ENCODE data around the gene IQCB1. TPM values are rescaled to one million over a fixed set of nuclear protein-coding genes. Genes with fewer than 3 reads are reported as not detected.

IQCB1 gene
- total RNA-seq, 5 donors from 2014 or later (not counting 1 experiment from before 2014, with no cell fraction given), result 24.9 to 44.5 (median 25.9) TPM

GRCh38 chr3:121819236-121819635 lies 15.6 kb downstream of the IQCB1 start:
- H3K36me3 ChIP-seq (ENCODE audit: control insufficient read depth in 2 of 2, extremely low read depth in 1 of 2, insufficient read depth in 1 of 2, low read length in 1 of 2), result peaks cover 0 to 35% of the 10 kb centered on the region in 2 donors
- Mint-ChIP-seq H3K9me3 (peaks cover 6 to 16% (median 9%) of the 10 kb centered on the region in 3 donors), H3K27ac (no peak overlapping the region), H3K36me3 (peaks cover 84% of the 10 kb centered on the region), H3K4me1 (peaks cover 52 to 67% (median 63%) of the 10 kb centered on the region in 3 donors), H3K27me3 (no peaks in the 10 kb centered on the region), H3K4me3 (no peak overlapping the region)
- H3K27ac ChIP-seq (ENCODE audit: low read length), result no peak overlapping the region
- H3K4me3 ChIP-seq (ENCODE audit: control insufficient read depth in 1 of 2, extremely low read depth in 1 of 2, low read length in 1 of 2), result no peak overlapping the region
- DNase-seq, result no peak
- no peaks in the 10 kb centered on the region for H3K27me3 ChIP-seq (replicated peaks in 1 of 2; ENCODE audit: control insufficient read depth in 2 of 2, extremely low read depth in 1 of 2, insufficient read depth in 2 of 2, low read length in 1 of 2)
- H3K4me1 ChIP-seq (ENCODE audit: control insufficient read depth in 1 of 2, extremely low read depth in 1 of 2, insufficient read depth in 2 of 2, low read length in 2 of 2), result peaks cover 0 to 3% of the 10 kb centered on the region in 2 experiments
- whole genome bisulfite sequencing (ENCODE audit: insufficient coverage), result 83% methylated on average over 1 of the region's 3 CpGs
- ChIA-PET CTCF (no interaction called here), POLR2A (no interaction called here)
- no peak for ATAC-seq (replicated peaks in 1 of 4)
- H3K9me3 ChIP-seq, result no peaks in the 10 kb centered on the region

GRCh38 chr3:121818578-121818977 lies 16.3 kb downstream of the IQCB1 start:
- Histone ChIP-seq H3K4me3 (ENCODE audit: control insufficient read depth in 1 of 2, extremely low read depth in 1 of 2, low read length in 1 of 2) (no peak overlapping the region), H3K36me3 (ENCODE audit: control insufficient read depth in 2 of 2, extremely low read depth in 1 of 2, insufficient read depth in 1 of 2, low read length in 1 of 2) (peaks cover 0 to 30% of the 10 kb centered on the region in 2 donors), H3K4me1 (ENCODE audit: control insufficient read depth in 1 of 2, extremely low read depth in 1 of 2, insufficient read depth in 2 of 2, low read length in 2 of 2) (peaks cover 0 to 3% of the 10 kb centered on the region in 2 experiments), H3K27ac (ENCODE audit: low read length) (no peak overlapping the region), H3K9me3 (no peaks in the 10 kb centered on the region), H3K27me3 (replicated peaks in 1 of 2; ENCODE audit: control insufficient read depth in 2 of 2, extremely low read depth in 1 of 2, insufficient read depth in 2 of 2, low read length in 1 of 2) (no peaks in the 10 kb centered on the region)
- H3K4me1 Mint-ChIP-seq, result peaks cover 58 to 74% (median 69%) of the 10 kb centered on the region in 3 donors
- 83% methylated on average over 1 of the region's 2 CpGs for WGBS (ENCODE audit: insufficient coverage)
- ChIA-PET POLR2A (interaction anchor here in 1 of 2 donors (1.2 kb wide), 1 partner anchor 11 kb away, joined by 3 read pairs; no protein-coding TSS in a partner anchor), CTCF (no interaction called here)
- no peaks in the 10 kb centered on the region for H3K27me3 Mint-ChIP-seq
- ATAC-seq (replicated peaks in 1 of 4) (no peak), DNase-seq (no peak)
- no peak overlapping the region for H3K27ac Mint-ChIP-seq
- no peak overlapping the region for H3K4me3 Mint-ChIP-seq
- peaks cover 84% of the 10 kb centered on the region for H3K36me3 Mint-ChIP-seq
- peaks cover 6 to 16% (median 9%) of the 10 kb centered on the region in 3 donors for H3K9me3 Mint-ChIP-seq

GRCh38 chr3:121817753-121818152 lies 17.1 kb downstream of the IQCB1 start:
- POLR2A ChIA-PET, result interaction anchor here in 1 of 2 donors (0.6 to 1.2 kb wide), 2 partner anchors 11 to 584 kb away, joined by 3 read pairs; no protein-coding TSS in a partner anchor
- no peak overlapping the region for H3K4me3 Mint-ChIP-seq
- CTCF ChIA-PET, result no interaction called here
- peaks cover 82% of the 10 kb centered on the region for H3K36me3 Mint-ChIP-seq
- Histone ChIP-seq H3K36me3 (ENCODE audit: control insufficient read depth in 2 of 2, extremely low read depth in 1 of 2, insufficient read depth in 1 of 2, low read length in 1 of 2) (peaks cover 0 to 28% of the 10 kb centered on the region in 2 donors), H3K4me3 (ENCODE audit: control insufficient read depth in 1 of 2, extremely low read depth in 1 of 2, low read length in 1 of 2) (no peak overlapping the region), H3K27me3 (replicated peaks in 1 of 2; ENCODE audit: control insufficient read depth in 2 of 2, extremely low read depth in 1 of 2, insufficient read depth in 2 of 2, low read length in 1 of 2) (no peaks in the 10 kb centered on the region), H3K9me3 (no peaks in the 10 kb centered on the region), H3K4me1 (ENCODE audit: control insufficient read depth in 1 of 2, extremely low read depth in 1 of 2, insufficient read depth in 2 of 2, low read length in 2 of 2) (peaks cover 0 to 3% of the 10 kb centered on the region in 2 experiments), H3K27ac (ENCODE audit: low read length) (no peak overlapping the region)
- peaks cover 0 to 9% (median 3%) of the 10 kb centered on the region in 3 donors for H3K9me3 Mint-ChIP-seq
- ATAC-seq (replicated peaks in 1 of 4) (no peak), DNase-seq (no peak)
- H3K4me1 Mint-ChIP-seq, result peaks cover 63 to 80% (median 73%) of the 10 kb centered on the region in 3 donors
- H3K27ac Mint-ChIP-seq, result no peak overlapping the region
- no peaks in the 10 kb centered on the region for H3K27me3 Mint-ChIP-seq

GRCh38 chr3:121809249-121809648 lies 25.6 kb downstream of the IQCB1 start:
- Mint-ChIP-seq H3K36me3 (peaks cover 73% of the 10 kb centered on the region), H3K4me3 (no peak overlapping the region), H3K27ac (no peak overlapping the region), H3K4me1 (peaks cover 14 to 29% (median 19%) of the 10 kb centered on the region in 3 donors), H3K9me3 (no peaks in the 10 kb centered on the region), H3K27me3 (no peaks in the 10 kb centered on the region)
- Histone ChIP-seq H3K9me3 (no peaks in the 10 kb centered on the region), H3K27ac (ENCODE audit: low read length) (no peak overlapping the region), H3K27me3 (replicated peaks in 1 of 2; ENCODE audit: control insufficient read depth in 2 of 2, extremely low read depth in 1 of 2, insufficient read depth in 2 of 2, low read length in 1 of 2) (no peaks in the 10 kb centered on the region), H3K4me3 (ENCODE audit: control insufficient read depth in 1 of 2, extremely low read depth in 1 of 2, low read length in 1 of 2) (no peak overlapping the region), H3K4me1 (ENCODE audit: control insufficient read depth in 1 of 2, extremely low read depth in 1 of 2, insufficient read depth in 2 of 2, low read length in 2 of 2) (no peaks in the 10 kb centered on the region), H3K36me3 (ENCODE audit: control insufficient read depth in 2 of 2, extremely low read depth in 1 of 2, insufficient read depth in 1 of 2, low read length in 1 of 2) (peaks cover 0 to 30% of the 10 kb centered on the region in 2 donors)
- ATAC-seq (replicated peaks in 1 of 4) (no peak), DNase-seq (no peak)
- WGBS (ENCODE audit: insufficient coverage), result no CpG with 5 or more reads among the region's 1 CpG
- POLR2A ChIA-PET, result interaction anchor here in 1 of 2 donors (0.5 to 1.4 kb wide), 2 partner anchors 64 to 71 kb away, joined by 3 read pairs; no protein-coding TSS in a partner anchor
- CTCF ChIA-PET, result interaction anchor here in 1 of 2 donors (0.6 kb wide), 1 partner anchor 679 kb away, joined by 6 read pairs; no protein-coding TSS in a partner anchor

GRCh38 chr3:121803771-121804320 lies 31.0 kb downstream of the IQCB1 start:
- Histone ChIP-seq H3K36me3 (ENCODE audit: control insufficient read depth in 2 of 2, extremely low read depth in 1 of 2, insufficient read depth in 1 of 2, low read length in 1 of 2) (peaks cover 0 to 16% of the 10 kb centered on the region in 2 donors), H3K27ac (ENCODE audit: low read length) (no peak overlapping the region), H3K27me3 (replicated peaks in 1 of 2; ENCODE audit: control insufficient read depth in 2 of 2, extremely low read depth in 1 of 2, insufficient read depth in 2 of 2, low read length in 1 of 2) (no peaks in the 10 kb centered on the region), H3K4me3 (ENCODE audit: control insufficient read depth in 1 of 2, extremely low read depth in 1 of 2, low read length in 1 of 2) (no peak overlapping the region), H3K9me3 (no peaks in the 10 kb centered on the region), H3K4me1 (ENCODE audit: control insufficient read depth in 1 of 2, extremely low read depth in 1 of 2, insufficient read depth in 2 of 2, low read length in 2 of 2) (no peaks in the 10 kb centered on the region)
- peaks cover 0 to 12% (median 7%) of the 10 kb centered on the region in 3 donors for H3K4me1 Mint-ChIP-seq
- WGBS (ENCODE audit: insufficient coverage), result no CpG with 5 or more reads among the region's 2 CpGs
- no peak overlapping the region for H3K4me3 Mint-ChIP-seq
- POLR2A ChIA-PET, result interaction anchor here in 1 of 2 donors (0.7 kb wide), 1 partner anchor 140 kb away, joined by 3 read pairs; no protein-coding TSS in a partner anchor
- H3K36me3 Mint-ChIP-seq, result peaks cover 55% of the 10 kb centered on the region
- ATAC-seq (replicated peaks in 1 of 4) (no peak), DNase-seq (no peak)
- H3K27me3 Mint-ChIP-seq, result no peaks in the 10 kb centered on the region
- H3K27ac Mint-ChIP-seq, result no peak overlapping the region
- H3K9me3 Mint-ChIP-seq, result no peaks in the 10 kb centered on the region
- CTCF ChIA-PET, result no interaction called here

- H3K4me3 Mint-ChIP-seq, result no peak overlapping the region
- H3K27ac Mint-ChIP-seq, result peak overlapping the region in 1 of 2 donors; percentile 1
- Histone ChIP-seq H3K27ac (ENCODE audit: low read length) (no peak overlapping the region), H3K27me3 (replicated peaks in 1 of 2; ENCODE audit: control insufficient read depth in 2 of 2, extremely low read depth in 1 of 2, insufficient read depth in 2 of 2, low read length in 1 of 2) (no peaks in the 10 kb centered on the region), H3K9me3 (no peaks in the 10 kb centered on the region), H3K4me3 (ENCODE audit: control insufficient read depth in 1 of 2, extremely low read depth in 1 of 2, low read length in 1 of 2) (no peak overlapping the region), H3K36me3 (ENCODE audit: control insufficient read depth in 2 of 2, extremely low read depth in 1 of 2, insufficient read depth in 1 of 2, low read length in 1 of 2) (peaks cover 0 to 12% of the 10 kb centered on the region in 2 donors), H3K4me1 (ENCODE audit: control insufficient read depth in 1 of 2, extremely low read depth in 1 of 2, insufficient read depth in 2 of 2, low read length in 2 of 2) (no peaks in the 10 kb centered on the region)
- no peaks in the 10 kb centered on the region for H3K27me3 Mint-ChIP-seq
- ATAC-seq (replicated peaks in 1 of 4) (no peak), DNase-seq (no peak)
- H3K4me1 Mint-ChIP-seq, result peaks cover 0 to 12% (median 7%) of the 10 kb centered on the region in 3 donors
- ChIA-PET POLR2A (interaction anchor here in 1 of 2 donors (0.6 to 0.9 kb wide), 2 partner anchors 28 to 42 kb away, joined by 3 read pairs; no protein-coding TSS in a partner anchor), CTCF (interaction anchor here (0.6 to 0.8 kb wide), 2 partner anchors 56 to 824 kb away, joined by 4 to 5 read pairs; no protein-coding TSS in a partner anchor)
- no peaks in the 10 kb centered on the region for H3K9me3 Mint-ChIP-seq
- H3K36me3 Mint-ChIP-seq, result peaks cover 55% of the 10 kb centered on the region
These were observed 34.0 kb downstream of the IQCB1 start for GRCh38 chr3:121800906-121801305.

Measured in T-cell (primary cell).